Breast epithelium (tissue), 4 donors: ENCODE data around the gene PRDM15. TPM values are rescaled to one million over a fixed set of nuclear protein-coding genes. Genes with fewer than 3 reads are reported as not detected.

Experiments used
- DNase-seq, 2 donors: peaks; one replicate each; pipeline ENCODE4 v3.0.0-alpha.2; 2019; ENCODE audit warnings: low spot score in 2 of 2
- H3K27ac ChIP-seq, 2 donors: fragments of 200-600 bp; sonication (generic) in 1 of 2; one replicate each; pipeline ENCODE4 v1.5.1; 2016 to 2019; ENCODE audit warnings: mild to moderate bottlenecking in 1 of 2
- H3K27me3 ChIP-seq, 2 donors: fragments of 200-600 bp; sonication (generic) in 1 of 2; one replicate each; pipeline versions ENCODE4 v1.5.1 to v1.6.0; 2017 to 2019; ENCODE audit warnings: control low read depth in 1 of 2, mild to moderate bottlenecking in 1 of 2
- H3K36me3 ChIP-seq: fragments of 200-600 bp; one replicate; pipeline ENCODE4 v1.5.1; 2019
- H3K4me1 ChIP-seq, 2 donors: fragments of 200-600 bp; sonication (generic); one replicate each; pipeline ENCODE4 v1.5.1; 2016 to 2019; ENCODE audit warnings: control low read depth in 1 of 2
- H3K4me3 ChIP-seq, 3 donors: fragments of 200-600 bp; sonication (generic); 1 replicate in 2 of 3; 2 replicates in 1 of 3; pipeline ENCODE4 v1.5.1; 2016 to 2019; ENCODE audit warnings: mild to moderate bottlenecking in 3 of 3, moderate library complexity in 2 of 3
- H3K9me3 ChIP-seq, 2 donors: fragments of 200-600 bp; sonication (generic) in 1 of 2; one replicate each; pipeline ENCODE4 v1.5.1; 2016 to 2019; ENCODE audit warnings: control low read depth in 1 of 2
- CTCF ChIP-seq, 3 donors: fragments of 450-650 bp; IDR thresholded peaks; one replicate each; pipeline ENCODE4 v1.5.1; 2016 to 2017; ENCODE audit warnings: antibody characterized with exemption in 3 of 3, mild to moderate bottlenecking in 3 of 3, moderate library complexity in 3 of 3
- POLR2A ChIP-seq: fragments of 450-650 bp; IDR thresholded peaks from one replicate; pipeline ENCODE4 v1.6.1; 2016; ENCODE audit warnings: antibody characterized with exemption, mild to moderate bottlenecking, moderate library complexity
- POLR2AphosphoS5 ChIP-seq, 3 donors: sonication (generic); formaldehyde crosslinking; IDR thresholded peaks; one replicate each; pipeline ENCODE4 v1.6.1; 2017; ENCODE audit warnings: antibody characterized with exemption in 3 of 3
- intact Hi-C: fragments of 100-400 bp; cut with DNase I; formaldehyde crosslinking; loops from one replicate; pipeline ENCODE4 v1.15.1; 2023; ENCODE audit warnings: low total_unique reads
- total RNA-seq, 3 donors: library from RNA; depleted of rRNA; stranded (reverse); fragments of >200 nt; gene quantifications; one replicate each; pipeline ENCODE4 v1.1.0, GENCODE V29; 2016

Gene PRDM15
- total RNA-seq, 3 donors from 2014 or later: 6.6 to 14.1 (median 9.2) TPM

- Histone ChIP-seq H3K27me3 (peaks cover 0 to 29% of the 10 kb centered on the region in 2 donors), H3K36me3 (no peaks in the 10 kb centered on the region), H3K4me1 (no peaks in the 10 kb centered on the region), H3K27ac (peak overlapping the region; percentile 67 to 92), H3K4me3 (peak overlapping the region in 2 of 3 donors; percentile 58 to 79), H3K9me3 (no peaks in the 10 kb centered on the region)
- intact Hi-C loops: no loop called here
- no peak for DNase-seq
- TF ChIP-seq POLR2A (no peak), CTCF (IDR thresholded peaks at IDR 0.05) (no peak), POLR2AphosphoS5 (IDR thresholded peaks at IDR 0.05) (no peak)
Measured at GRCh38 chr21:41767606-41768436, 111.3 kb downstream of the PRDM15 start.

- peak; percentile 88 to 91 for DNase-seq
- Histone ChIP-seq H3K36me3 (no peaks in the 10 kb centered on the region), H3K9me3 (no peaks in the 10 kb centered on the region), H3K27me3 (peaks cover 0 to 29% of the 10 kb centered on the region in 2 donors), H3K27ac (peak within 1 kb of the TSS; percentile 85 to 92), H3K4me3 (peak within 1 kb of the TSS in 2 of 3 donors; percentile 76 to 79), H3K4me1 (peaks cover 0 to 3% of the 10 kb centered on the region in 2 donors)
- peak; percentile 62 to 95 (median 83) for TF ChIP-seq POLR2AphosphoS5 (IDR thresholded peaks at IDR 0.05)
- no peak for TF ChIP-seq CTCF (IDR thresholded peaks at IDR 0.05)
- peak; percentile 73 for TF ChIP-seq POLR2A
- intact Hi-C loops: no loop called here
Measured at GRCh38 chr21:41766883-41767605, 112.1 kb downstream of the PRDM15 start, which contains the start of gene RIPK4. Gene RIPK4 (minus strand): TSS chr21:41767052. CDS start chr21:41767041, 11 bp downstream.

- no peak for DNase-seq
- Histone ChIP-seq H3K4me1 (peaks cover 0 to 12% of the 10 kb centered on the region in 2 donors), H3K27me3 (peaks cover 0 to 29% of the 10 kb centered on the region in 2 donors), H3K27ac (peak overlapping the region; percentile 85 to 92), H3K36me3 (no peaks in the 10 kb centered on the region), H3K9me3 (no peaks in the 10 kb centered on the region), H3K4me3 (peak overlapping the region in 2 of 3 donors; percentile 76 to 79)
- intact Hi-C loops: no loop called here
- TF ChIP-seq POLR2AphosphoS5 (IDR thresholded peaks at IDR 0.05) (no peak), POLR2A (no peak), CTCF (IDR thresholded peaks at IDR 0.05) (no peak)
Measured at GRCh38 chr21:41765973-41766882, 112.9 kb downstream of the PRDM15 start.

- Histone ChIP-seq H3K9me3 (no peaks in the 10 kb centered on the region), H3K36me3 (no peaks in the 10 kb centered on the region), H3K27ac (peak overlapping the region; percentile 85 to 92), H3K4me3 (peak overlapping the region in 2 of 3 donors; percentile 76 to 79), H3K4me1 (peaks cover 0 to 12% of the 10 kb centered on the region in 2 donors), H3K27me3 (peaks cover 0 to 29% of the 10 kb centered on the region in 2 donors)
- intact Hi-C loops: no loop called here
- no peak for DNase-seq
- TF ChIP-seq POLR2AphosphoS5 (IDR thresholded peaks at IDR 0.05) (no peak), CTCF (IDR thresholded peaks at IDR 0.05) (no peak), POLR2A (no peak)
Measured at GRCh38 chr21:41765420-41765821, 113.7 kb downstream of the PRDM15 start.
